Ovary (tissue), 3 donors: ENCODE results near the gene AGPAT2.

Experiments used
- POLR2A ChIP-seq: fragments of 450-650 bp; IDR thresholded peaks from one replicate; pipeline ENCODE4 v1.6.1; 2017; ENCODE audit warnings: antibody characterized with exemption, mild to moderate bottlenecking, moderate library complexity
- TF ChIP-seq, protein P1 (sequence below), 3 donors: fragments of 450-650 bp in 2 of 3; fragments of 200-600 bp in 1 of 3; IDR thresholded peaks; one replicate each; pipeline versions ENCODE4 v1.5.1 to v1.8.0; 2016 to 2022; ENCODE audit warnings: antibody characterized with exemption in 3 of 3, mild to moderate bottlenecking in 1 of 3
- donor health status: DM: no; HTN: no; CAD: no.

DNA sequence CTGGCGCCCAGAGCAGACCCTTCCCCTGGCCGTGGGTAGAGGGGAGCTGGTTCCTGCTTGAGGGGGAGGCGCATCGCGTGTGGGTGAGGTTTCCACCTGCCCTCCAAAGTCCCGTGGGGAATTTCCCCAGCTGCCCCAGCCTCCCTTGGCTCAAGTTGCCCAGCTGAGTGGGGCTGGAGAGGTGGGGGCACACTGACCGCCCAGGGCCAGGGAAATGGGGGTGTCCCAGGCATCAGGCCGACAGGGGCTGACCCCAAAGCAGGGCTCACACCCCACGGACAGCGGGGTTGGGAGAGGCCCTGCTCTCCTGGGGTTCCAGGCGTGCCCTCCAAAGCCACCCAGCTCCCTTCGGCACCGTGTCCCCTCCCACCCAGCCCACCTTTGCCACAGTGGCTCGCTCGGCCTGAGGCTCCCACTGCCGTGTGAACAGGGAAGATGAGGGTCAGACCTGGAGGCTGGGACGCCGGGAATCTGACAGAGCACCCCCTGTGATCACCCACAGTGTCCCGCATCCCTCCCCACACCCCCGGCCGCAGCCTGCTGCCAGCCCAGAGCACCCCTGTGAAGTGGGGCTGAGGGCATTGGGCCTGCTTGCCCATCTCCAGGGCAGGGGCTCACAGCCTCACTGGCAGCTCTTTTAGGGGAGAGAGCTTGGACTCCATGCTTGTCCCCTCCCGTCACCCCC is 25.5 kb downstream of the AGPAT2 start:
- TF ChIP-seq, protein P1, sequence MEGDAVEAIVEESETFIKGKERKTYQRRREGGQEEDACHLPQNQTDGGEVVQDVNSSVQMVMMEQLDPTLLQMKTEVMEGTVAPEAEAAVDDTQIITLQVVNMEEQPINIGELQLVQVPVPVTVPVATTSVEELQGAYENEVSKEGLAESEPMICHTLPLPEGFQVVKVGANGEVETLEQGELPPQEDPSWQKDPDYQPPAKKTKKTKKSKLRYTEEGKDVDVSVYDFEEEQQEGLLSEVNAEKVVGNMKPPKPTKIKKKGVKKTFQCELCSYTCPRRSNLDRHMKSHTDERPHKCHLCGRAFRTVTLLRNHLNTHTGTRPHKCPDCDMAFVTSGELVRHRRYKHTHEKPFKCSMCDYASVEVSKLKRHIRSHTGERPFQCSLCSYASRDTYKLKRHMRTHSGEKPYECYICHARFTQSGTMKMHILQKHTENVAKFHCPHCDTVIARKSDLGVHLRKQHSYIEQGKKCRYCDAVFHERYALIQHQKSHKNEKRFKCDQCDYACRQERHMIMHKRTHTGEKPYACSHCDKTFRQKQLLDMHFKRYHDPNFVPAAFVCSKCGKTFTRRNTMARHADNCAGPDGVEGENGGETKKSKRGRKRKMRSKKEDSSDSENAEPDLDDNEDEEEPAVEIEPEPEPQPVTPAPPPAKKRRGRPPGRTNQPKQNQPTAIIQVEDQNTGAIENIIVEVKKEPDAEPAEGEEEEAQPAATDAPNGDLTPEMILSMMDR (IDR thresholded peaks at IDR 0.05), result no peak
- no peak for TF ChIP-seq POLR2A
